NCI-H2029 treated with DMSO at 0.1 percent for 48 hours (cell line): ENCODE measurements around the gene PTPRD.
"Not testable (repeated sequence)": the region's sequence is repeated elsewhere in the genome, so short reads cannot be mapped to it uniquely, and the experiment has no call there.

ENCODE experiments used
- DNase-seq: peaks from one replicate; lab custom pipeline; 2025; lab: John Stamatoyannopoulos, UW

PTPRD gene

GRCh38 chr9:10479172-10479571, 133.6 kb downstream of the PTPRD start:
- no peak for DNase-seq

DNA sequence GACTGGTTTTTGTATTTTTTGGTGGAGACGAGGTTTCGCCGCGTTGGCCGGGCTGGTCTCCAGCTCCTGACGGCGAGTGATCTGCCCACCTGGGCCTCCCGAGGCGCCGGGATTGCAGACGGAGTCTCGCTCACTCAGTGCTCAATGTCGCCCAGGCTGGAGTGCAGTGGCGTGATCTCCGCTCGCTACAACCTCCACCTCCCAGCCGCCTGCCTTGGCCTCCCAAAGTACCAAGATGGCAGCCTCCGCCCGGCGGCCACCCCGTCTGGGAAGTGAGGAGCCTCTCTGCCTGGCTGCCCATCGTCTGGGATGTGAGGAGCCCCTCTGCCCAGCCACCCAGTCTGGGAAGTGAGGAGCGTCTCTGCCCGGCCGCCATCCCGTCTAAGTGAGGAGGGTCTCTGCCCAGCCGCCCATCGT, 163.6 kb downstream of the PTPRD start:
- DNase-seq, result not testable (repeated sequence)

GRCh38 chr9:10447036-10447435, 165.8 kb downstream of the PTPRD start:
- DNase-seq, result no peak

GRCh38 chr9:10443868-10444204, 169.0 kb downstream of the PTPRD start:
- no peak for DNase-seq

GRCh38 chr9:10443181-10443867, 169.5 kb downstream of the PTPRD start:
- no peak for DNase-seq

DNA sequence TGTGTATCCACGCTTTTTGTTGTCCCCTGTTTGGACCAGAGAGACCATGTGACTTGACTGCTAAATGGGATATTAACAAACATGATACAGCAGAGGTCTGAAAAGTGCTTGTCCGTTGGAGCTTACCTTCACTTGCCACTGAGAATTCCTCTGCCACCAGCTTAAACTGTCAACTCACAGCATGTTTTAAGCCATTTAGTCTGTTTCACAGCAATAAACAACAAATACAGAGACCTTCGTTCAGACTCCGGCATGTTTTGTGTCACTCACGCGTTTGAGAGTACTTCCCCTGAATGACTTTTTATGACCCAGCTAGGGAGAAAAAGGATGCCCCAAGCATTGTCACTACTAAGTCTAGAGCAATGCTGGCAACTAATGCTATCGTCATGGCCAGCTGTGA, 173.8 kb downstream of the PTPRD start:
- DNase-seq, result no peak

GRCh38 chr9:10436756-10437155, 176.0 kb downstream of the PTPRD start:
- no peak for DNase-seq

DNA sequence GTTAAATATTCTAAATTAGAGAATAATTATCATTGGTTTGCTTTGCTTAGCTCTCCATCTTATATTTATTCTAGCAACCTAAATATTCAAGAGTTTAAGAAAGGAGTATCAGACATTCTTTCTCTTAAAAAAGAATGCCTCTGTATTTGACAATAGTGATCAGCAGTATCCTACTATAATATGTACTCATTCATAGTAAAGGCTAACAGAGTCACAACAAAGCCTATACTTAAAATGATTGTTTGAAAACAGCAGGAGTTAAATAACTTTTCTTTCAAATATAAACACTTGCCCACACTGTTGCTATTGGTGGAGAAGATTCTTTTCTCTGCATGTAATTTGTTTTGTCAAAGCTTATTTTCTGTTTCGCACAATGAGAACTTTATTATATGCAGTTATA, 178.4 kb downstream of the PTPRD start:
- DNase-seq, result no peak

DNA sequence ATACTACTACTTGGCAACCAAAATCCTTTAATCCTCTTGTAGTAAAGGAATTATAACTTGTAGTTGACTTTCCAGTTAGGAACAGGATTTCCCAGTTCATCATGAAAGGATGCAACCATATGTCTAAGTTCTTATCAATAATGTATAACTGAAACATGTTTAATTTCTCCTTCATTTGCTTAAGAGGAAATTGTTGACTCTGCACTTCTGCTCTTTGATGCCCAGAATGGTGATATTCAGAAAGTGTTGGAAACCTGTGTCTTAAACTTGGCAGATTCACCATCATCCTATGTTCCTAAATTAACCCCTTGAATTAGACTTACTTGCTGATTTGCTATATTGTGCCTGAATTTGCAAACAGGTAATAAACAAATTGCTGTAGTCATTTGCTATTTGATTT, 201.5 kb downstream of the PTPRD start:
- no peak for DNase-seq

DNA sequence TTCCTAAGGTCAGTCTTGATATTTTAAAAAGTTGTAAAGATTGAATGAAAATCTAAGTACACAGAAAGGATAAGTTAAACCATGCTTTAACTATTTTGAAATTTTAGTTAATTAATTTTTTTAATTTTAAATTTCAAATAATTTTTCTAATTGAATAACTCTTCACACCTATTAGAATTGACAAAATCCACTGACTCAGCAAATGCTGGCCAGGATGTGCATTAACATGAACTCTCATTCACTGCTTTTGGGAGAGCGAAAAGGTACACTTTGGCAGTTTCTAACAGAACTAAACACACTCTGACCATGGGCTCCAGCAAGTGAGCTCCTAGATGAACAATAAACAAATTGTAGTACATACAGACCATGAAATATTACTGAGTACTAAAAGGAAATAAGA, 209.5 kb downstream of the PTPRD start:
- no peak for DNase-seq

DNA sequence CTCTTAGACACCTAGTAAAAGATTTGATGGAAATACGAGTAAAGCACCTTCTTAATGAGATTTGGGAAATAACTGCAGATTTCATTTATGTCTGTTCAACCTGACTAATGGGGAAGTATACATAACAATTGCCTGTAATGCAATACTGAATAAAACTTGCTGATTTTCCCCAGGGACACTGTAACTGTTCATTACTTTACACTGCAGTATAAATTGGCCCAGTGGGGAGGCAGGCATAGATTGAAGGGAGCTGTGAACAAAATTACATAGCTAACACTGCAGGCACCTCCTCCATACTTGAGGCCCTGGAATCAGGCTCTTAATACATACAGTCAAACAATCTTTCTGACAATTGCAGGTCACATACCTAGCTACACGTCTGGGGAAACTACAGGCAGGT, 216.2 kb downstream of the PTPRD start:
- no peak for DNase-seq

DNA sequence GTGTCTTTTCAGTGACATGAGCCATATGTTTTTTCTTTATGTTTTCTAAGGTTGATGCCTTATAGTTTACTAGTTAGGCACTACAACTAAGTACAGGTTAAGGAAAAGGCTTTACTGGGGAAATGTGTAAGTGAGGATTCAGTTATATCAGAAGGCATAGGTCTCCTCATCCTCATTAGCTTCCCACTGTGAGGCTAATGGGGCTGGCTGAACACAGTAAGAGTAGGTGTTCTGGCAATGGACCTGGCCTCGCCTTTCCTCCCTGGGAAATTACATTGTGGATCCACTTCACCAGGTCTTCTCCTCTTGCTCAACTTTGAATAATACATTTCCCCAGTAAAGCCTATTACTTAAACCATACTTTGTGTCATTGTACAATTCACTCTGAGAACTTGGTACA, 225.5 kb downstream of the PTPRD start:
- DNase-seq, result no peak

DNA sequence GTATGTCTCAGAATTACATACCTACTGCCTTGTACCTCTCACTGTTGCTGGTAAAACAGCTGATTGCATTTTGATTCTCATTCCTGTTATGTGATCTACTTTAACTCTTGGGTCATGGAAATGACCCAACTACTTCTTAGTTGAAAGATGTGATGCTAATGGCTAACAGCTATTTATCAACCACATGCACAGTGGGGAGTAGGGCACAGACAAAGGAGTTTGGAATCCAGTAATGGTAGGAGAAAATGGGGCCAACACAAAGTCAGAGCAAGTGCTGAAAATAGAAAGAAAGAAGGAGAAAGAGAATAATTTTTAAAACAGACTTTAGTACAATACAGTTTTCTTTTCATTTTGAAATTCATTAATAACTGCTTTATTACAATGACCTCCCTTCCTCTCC, 241.0 kb downstream of the PTPRD start:
- no peak for DNase-seq

DNA sequence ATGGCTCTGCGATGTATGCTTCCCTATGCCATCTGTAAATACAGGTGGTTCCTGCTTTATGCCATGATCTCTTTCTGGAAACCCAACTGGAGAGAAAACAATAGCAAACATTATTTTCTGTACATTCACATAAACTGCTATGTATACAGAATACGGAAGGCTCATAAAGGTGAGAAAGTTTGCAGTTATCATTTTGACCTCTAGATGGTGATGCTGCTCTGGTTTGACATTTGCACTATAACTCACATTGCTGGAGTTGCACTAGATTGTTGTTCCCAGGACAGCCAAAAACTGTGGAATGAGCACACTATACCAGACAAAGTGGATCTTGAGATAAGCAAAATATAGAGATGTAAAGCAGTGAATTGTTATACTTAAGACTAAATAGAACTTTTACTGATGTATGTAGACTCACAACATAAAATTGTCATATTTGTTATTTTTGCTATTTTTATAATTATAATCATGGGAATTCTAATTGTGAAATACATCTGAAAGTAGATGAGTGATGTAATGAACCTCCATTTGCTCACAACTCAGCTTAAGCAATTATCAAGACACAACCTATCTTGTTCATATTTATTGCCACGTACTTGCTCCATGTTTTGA, 246.5 kb downstream of the PTPRD start:
- DNase-seq, result peak; percentile 3

DNA sequence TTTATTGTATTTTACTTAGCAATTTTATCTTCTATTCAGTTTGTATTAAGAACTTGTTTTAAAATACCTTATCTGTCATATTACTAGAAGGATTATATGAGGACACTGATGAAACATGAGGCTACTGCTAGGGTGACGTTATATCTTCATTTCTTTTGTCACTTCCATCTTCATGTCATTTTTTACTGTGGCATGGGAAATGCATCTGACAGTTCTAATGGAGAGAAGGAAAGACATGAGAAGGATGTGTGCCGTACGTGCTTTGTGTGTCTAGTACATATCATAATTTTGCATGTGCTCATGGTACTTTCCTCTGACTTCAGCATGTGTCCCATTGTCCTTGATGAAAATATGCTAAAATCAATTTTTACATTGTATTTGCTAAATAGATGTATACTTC, 258.2 kb downstream of the PTPRD start:
- DNase-seq, result no peak

DNA sequence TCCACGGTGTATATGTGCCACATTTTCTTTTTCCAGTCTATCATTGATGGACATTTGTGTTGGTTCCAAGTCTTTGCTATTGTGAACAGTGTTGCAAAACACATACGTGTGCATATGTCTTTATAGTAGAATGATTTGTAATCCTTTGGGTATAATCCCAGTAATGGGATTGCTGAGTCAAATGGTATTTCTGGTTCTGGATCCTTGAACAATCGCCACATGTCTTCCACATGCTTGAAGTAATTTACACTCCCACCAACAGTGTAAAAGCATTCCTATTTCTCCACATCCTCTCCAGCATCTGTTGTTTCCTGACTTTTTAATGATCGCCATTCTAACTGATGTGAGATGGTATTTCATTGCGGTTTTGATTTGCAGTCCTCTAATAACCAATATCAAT, 267.2 kb downstream of the PTPRD start:
- DNase-seq, result not testable (repeated sequence)

DNA sequence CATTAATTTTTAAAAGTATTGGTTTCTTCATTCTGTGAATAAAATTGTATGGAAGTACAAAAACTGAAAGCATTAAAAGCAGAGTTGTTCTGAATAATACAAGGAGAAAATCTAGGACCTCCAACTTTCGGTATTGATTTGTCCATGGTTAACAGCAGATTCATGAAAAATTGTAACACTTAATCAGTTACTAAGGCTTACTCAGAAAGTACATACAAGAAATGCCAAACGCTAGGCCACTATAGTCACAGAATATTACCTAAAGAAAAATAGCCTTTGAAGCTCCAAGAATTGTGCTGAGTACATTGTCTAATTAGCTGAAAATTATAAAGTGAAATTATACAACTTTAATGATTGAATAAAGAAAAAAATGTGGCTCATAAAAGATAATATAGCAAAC, 271.7 kb downstream of the PTPRD start:
- no peak for DNase-seq

DNA sequence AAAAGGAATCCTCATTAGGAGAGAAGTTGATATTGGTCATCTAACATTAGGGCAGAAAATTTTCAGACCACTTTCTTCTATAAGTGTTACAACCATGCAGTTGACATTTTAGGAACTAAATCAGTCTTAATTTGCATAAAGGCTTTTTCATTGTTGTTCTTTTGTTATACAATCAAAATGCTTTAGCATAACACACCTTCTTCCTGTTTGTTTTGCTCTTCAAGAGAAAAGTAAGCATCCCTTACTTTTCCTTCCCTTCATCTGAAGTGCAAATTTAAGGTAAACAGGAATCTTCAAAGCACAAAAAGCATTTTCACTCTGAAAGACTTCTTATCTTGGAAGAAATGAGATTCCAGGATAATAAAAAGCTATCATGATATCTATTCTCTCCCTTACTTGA, 273.6 kb downstream of the PTPRD start:
- no peak for DNase-seq

DNA sequence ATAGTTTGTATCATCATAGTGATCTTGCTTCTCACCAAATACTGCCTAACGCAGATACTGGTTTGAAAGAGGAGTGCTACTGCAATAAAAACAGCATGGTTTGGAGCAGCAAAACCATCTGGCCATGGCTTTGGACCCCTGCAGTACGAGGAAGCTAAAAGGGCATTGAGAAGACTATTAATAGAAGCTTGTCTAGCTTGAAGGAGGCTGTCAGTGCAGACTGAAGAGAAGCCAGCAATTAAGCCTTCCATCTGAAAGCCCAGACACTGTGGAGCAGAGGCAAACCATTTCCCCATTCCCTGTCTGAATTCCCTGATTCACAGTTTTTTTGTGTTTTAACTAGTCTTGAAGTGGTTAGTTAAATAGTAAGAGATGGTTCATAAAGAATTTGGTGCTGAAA, 281.6 kb downstream of the PTPRD start:
- DNase-seq, result no peak

GRCh38 chr9:10282084-10282483, 330.7 kb downstream of the PTPRD start:
- no peak for DNase-seq

DNA sequence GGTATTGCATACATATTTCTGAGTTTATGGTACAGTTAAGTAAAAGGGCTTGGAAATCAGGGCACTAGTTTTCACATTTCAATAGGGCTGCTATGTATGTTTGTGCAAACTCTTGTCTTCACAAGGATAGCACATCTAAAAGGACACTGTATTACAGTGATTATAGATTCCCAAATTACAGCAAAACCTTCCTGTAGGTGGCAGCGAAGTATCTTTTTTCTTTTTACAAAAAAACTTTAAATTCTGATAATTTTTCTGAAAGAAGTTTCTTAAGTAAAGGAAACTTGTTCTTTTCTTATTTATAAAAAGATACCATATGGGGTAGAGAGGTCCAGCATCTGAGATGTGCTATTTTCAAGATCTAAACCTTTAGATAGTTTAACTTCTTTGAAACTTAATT, 337.8 kb downstream of the PTPRD start:
- no peak for DNase-seq

DNA sequence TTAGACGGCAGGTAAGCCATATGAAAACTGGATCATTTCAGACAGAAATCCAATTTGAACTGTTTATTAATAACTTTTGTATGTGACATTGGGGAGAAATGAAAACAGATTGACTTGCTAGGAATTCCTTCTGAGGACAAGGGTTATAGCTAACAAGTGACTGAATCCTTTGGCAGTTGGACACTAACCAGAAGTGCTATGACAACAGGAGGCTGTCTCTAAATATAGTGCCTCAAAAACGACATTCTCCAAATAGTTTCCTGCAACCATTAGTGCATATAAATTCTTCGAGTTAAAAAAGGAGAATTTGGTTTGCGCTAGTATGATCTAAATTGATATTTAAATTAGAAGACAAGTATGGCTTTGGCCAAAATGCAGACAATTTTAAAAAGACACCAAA, 338.6 kb downstream of the PTPRD start:
- DNase-seq, result no peak

- no peak for DNase-seq
Measured at GRCh38 chr9:10272830-10273229, 340.0 kb downstream of the PTPRD start.
